GM13976 (cell line): ENCODE data around the gene SULT6B1.
"Not testable (repeated sequence)": the region's sequence is repeated elsewhere in the genome, so short reads cannot be mapped to it uniquely, and the experiment has no call there.

Experiments
- DNase-seq: peaks from one replicate; pipeline ENCODE4 v3.0.0; 2012; ENCODE audit warnings: low spot score
- CTCF ChIP-seq: IDR thresholded peaks from 2 replicates; pipeline ENCODE4 v1.5.1; 2012; ENCODE audit warnings: borderline replicate concordance, mild to moderate bottlenecking; ENCODE audit not compliant: insufficient read depth; ENCODE audit errors: extremely low read depth, missing control alignments, control extremely low read depth
- in situ Hi-C: fragments of 300-500 bp; cut with MboI; formaldehyde crosslinking; loops from one replicate; pipeline ENCODE4 v1.12.0; 2022; ENCODE audit warnings: low sequenced_read_pairs, mixed read lengths, inconsistent platforms; ENCODE audit not compliant: unreplicated experiment

Gene SULT6B1

DNA sequence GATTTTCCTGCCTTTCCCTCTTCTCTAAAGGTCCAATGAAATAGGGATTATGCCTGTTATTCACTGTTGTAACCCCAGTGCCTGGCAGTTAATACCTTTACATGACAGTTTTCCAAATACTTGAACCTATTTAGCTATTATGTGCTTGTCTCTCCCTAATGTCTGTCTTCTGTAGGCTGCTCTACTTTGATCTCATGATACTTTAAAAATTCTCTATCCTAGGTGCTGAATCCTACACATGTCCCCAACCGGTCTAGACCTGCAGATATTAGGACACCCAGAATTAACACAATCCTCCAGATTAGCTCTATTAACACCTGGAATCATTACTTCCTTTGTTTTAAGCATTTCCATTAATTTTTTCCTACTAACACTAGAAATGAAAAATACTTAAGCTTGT is 35.6 kb upstream of the SULT6B1 start:
- no peak for TF ChIP-seq CTCF
- in situ Hi-C loops, result no loop called here
- DNase-seq, result no peak

DNA sequence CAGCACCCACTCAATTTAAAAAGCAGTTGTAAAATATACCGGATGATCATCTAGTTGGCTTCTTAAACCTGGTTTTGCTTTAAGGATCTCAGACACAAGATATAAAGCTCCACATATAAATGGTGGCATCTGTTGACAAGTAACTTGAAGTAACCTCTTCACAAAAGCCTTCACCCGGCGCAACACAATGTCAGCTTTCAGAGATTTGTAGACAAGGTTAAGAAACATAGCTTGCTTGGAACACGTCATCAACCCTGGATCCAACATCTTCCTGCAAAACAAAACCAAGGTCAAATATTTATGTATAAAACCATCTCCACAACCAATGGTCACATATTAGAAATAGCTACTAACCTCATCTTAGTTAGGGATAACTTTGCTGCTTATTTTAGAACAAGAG is 34.7 kb upstream of the SULT6B1 start:
- in situ Hi-C loops, result no loop called here
- DNase-seq, result no peak

GRCh38 chr2:37219046-37219445 is 30.6 kb upstream of the SULT6B1 start:
- no peak for TF ChIP-seq CTCF
- DNase-seq, result no peak
- in situ Hi-C loops, result no loop called here

More for the DNA sequence above, 34.7 kb upstream of the SULT6B1 start:
- no peak for TF ChIP-seq CTCF

DNA sequence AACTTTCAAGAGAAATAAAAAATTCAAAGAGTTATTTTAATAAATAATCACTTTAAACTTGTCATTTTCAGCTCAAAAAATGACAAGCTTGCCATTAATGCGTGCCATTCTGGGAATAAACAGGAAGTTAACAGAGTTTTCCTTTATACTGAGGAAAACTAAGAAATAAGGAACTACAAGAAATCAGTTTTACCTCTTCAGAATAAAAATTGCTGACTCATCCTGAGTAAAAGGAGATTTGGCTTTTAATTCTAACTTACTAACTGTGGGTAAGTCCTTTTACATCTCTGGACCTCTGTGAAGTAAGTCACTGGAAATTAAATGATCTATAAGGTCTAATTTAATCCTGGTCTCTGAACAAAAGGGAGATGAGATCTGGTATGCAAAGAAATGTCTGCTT is 26.8 kb upstream of the SULT6B1 start:
- in situ Hi-C loops, result no loop called here
- no peak for DNase-seq
- TF ChIP-seq CTCF, result no peak

DNA sequence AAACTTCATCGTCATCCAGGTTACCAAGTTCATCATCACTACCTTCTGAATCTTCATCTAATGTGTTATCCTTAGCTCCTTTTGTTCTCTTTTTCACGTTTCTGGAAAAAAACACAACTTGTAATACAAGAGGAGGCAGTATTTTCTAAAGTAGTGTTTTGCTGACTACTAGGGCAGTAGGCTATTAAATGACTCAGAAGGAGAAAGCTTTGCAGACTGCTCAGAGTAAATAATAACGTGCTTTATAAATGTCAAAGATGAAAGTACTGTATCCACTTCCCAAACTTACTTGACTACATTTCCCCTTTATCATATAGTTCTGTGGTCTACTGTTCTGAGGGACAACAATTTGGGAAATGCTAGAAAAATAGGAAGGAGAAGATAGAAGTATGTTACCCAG is 23.5 kb upstream of the SULT6B1 start:
- DNase-seq, result no peak
- TF ChIP-seq CTCF, result no peak
- in situ Hi-C loops, result no loop called here

DNA sequence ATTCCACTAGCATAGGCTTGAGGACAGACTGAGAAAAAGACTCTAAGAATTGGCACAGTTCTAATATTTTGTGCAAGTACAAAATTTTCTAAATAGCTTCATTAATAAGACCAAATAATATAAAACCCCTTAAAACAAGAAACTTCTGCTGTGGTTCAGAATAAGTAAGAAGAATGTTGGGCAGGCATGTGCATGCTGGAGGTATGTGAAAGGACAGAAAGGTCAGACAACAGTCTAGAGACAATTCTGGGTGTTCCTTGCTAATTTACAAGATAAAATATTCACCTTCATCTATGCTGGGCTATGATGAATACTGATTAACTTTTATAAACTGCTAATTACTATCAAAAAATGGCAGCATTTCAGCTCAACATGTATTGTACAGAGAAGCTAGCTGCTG is 22.7 kb upstream of the SULT6B1 start:
- in situ Hi-C loops, result no loop called here
- no peak for DNase-seq
- no peak for TF ChIP-seq CTCF

DNA sequence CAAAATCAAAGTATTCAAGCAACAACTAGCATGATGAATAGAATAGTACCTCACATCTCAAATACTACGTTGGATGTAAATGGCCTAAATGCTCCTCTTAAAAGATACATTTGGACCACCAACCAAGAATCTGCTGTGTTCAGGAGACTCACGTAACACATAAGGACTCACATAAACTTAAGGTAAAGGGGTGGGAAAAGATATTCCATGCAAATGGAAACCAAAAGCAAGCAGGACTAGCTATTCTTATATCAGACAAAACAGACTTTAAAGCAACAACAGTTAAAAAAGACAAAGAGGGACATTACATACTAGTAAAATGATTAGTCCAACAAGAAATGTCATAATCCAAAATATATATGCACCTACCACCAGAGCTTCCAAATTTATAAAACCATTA is 18.3 kb upstream of the SULT6B1 start:
- DNase-seq, in situ Hi-C loops: not testable (repeated sequence)
